Epithelial cell of umbilical artery (primary cell): ENCODE results near the gene NDUFB10. TPM values are rescaled to one million over a fixed set of nuclear protein-coding genes. Genes with fewer than 3 reads are reported as not detected.

Source experiments
- total RNA-seq: library from RNA; depleted of rRNA; stranded (reverse); fragments of >200 nt; gene quantifications from 2 replicates; pipeline ENCODE4 v1.2.3, GENCODE V29; 2014

Gene NDUFB10
- 143 and 149 TPM in 2 replicates for total RNA-seq

DNA sequence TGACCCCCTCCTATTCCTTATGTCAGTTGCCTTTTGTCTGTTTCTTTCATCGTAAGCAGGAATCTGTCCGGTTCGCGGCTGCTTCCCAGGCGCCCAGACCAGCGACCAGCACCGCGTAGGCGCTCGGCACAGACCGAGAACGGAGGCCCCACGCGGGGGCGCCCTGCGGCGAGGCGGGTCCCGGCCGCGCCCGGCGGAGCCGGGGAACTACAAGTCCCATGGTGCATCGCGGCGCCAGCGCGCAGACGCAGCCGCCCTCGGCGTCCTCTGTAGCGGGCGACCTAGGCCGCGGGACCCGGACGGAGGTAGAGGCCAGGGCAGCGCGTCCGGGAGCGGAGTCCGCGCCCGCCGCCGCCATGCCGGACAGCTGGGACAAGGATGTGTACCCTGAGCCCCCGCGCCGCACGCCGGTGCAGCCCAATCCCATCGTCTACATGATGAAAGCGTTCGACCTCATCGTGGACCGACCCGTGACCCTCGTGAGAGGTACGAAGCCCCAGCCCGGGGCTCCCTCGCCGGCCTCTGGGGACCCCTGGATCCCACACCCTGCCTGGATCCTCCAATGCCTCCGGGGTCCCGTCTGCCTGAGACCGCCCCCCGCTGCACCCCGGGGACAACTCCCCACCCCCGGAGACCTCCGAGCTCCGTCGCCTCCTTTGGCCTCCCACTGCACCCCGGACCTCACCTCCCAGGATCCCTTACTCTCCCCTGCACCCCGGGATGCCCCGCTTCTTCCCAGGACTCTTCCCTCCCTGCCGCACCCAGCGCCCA lies at the start of gene NDUFB10:
Gene NDUFB10, plus strand, starts transcription at position 270 of the 771 bp plus-strand sequence. Its CDS starts 87 bp downstream, at position 357.

DNA sequence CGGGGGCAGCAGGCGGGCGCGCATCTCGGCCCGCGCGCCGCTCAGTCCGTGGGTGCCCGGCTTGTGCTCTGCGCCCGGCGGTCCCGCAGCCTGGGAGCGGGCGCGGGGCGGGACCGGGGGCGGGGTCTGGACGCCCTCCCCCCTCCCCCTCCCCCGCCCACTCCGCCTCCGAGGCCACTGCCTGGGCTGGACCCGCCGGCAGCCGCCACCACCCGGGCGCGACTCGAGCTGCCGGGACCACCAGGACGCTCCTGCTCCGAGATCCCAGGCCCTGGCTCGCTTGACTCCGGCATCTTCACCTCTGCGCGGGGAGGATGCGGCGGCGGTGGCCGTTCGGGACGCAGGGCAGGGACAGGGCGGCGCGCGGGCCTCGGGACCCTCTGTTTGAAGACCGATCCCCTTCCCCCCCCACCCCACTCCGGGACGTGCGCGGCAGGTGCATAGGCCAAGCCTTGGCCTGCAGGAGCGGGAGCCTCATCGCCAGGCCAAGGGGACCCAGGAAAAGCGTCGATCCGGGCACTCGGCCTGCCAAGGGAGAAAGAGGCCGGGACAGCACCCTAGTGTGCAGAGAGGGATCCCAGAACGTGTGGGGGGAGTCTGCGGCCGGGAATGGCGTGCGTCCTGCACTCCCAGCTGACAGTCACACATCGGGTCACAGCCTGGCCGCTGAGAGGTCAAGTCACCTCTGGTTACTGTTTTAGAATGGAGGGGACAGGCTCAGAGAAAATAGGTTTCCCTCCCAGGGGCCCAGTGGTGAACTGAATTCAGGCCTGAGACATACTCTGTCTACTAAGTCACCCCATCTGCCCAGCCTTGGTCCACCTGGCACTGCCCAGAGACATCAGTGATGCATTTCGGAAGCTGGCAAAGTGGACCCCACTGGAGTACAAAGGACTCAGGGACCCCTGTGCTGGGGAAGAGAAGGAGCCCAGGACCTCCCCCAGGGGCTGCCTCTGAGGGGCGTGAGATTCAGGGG lies 40.7 kb upstream of the NDUFB10 start, which contains the start of gene HS3ST6:
Gene HS3ST6, minus strand, starts transcription at position 65 of the 976 bp plus-strand sequence. CDS start 92 bp downstream, outside the sequence.

GRCh38 chr16:1942810-1943726 lies 16.3 kb upstream of the NDUFB10 start, which contains the start of gene MSRB1:
TSS of gene MSRB1 (minus strand) at chr16:1943199. CDS start at chr16:1943156, 43 bp downstream.

DNA sequence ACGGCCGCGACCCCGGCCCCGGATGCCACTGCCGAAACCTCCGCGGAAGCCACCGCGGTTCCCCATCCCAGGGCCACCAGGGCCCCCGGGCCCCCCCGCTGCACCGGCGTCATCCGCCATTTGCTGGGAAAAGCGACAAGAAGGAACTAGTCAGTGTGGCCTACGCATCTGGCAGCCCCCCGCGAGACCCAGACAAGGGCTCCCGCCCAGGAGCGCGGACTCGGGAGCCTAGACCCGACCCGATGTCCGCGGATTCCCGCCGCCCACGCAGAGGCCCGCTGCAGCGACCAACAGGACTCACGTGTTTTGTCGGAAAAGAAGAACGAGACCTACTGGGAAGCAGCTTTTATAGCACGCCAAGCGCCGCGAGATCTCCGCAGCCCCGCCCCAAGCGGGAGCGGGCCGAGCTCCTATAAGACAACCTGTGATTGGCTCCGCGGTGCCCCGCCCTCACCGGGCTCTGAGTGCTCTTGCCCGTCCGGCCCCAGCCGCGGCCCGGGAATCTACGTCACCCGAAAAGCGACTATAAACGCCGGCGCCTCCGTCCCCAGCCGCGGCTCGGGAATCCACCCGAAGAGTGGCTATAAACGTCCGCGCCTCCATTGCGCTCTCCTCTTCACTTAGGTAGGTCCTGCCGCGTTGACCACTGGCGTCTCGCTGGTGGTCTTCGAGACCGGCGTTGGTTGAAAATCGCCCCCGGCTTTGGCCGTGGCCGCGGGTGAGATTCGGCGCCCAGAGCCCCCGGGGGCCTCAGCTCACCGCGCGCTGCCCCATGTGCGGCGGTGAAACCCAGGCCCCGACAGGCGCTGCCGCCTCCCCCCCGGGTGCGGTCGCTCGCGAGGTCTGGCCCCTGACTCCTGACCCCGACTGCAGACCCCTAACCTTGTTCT lies 5.4 kb downstream of the NDUFB10 start, which contains the start of gene RPS2:
Gene RPS2, minus strand, starts transcription at position 321 of the 890 bp plus-strand sequence. Its CDS starts 201 bp downstream, at position 120.

DNA sequence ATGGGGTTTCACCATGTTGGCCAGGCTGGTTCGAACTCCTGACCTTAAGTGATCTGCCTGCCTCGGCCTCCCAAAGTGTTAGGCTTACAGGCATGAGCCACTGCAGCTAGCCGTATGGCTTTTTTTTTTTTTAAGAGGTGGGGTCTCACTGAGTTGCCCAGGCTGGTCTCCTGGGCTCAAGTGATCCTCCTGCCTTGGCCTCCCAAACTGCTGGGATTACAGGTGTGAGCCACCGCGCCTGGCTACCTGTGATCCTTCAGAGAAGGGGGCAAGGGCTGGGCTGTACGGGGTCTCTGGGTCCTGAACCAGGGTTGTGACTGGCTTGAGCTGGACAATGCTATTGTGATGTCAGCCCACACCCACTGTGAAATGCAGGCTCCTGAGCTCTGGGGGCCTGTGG lies 7.1 kb downstream of the NDUFB10 start, which contains the start of gene RNF151:
Gene RNF151, plus strand, starts transcription at position 397 of the 400 bp plus-strand sequence. CDS start 26 bp downstream, outside the sequence.

GRCh38 chr16:1971796-1972489 lies 12.6 kb downstream of the NDUFB10 start, which contains the start of gene TBL3:
TSS of gene TBL3 (plus strand) at chr16:1972053. CDS start at chr16:1972165, 112 bp downstream.

DNA sequence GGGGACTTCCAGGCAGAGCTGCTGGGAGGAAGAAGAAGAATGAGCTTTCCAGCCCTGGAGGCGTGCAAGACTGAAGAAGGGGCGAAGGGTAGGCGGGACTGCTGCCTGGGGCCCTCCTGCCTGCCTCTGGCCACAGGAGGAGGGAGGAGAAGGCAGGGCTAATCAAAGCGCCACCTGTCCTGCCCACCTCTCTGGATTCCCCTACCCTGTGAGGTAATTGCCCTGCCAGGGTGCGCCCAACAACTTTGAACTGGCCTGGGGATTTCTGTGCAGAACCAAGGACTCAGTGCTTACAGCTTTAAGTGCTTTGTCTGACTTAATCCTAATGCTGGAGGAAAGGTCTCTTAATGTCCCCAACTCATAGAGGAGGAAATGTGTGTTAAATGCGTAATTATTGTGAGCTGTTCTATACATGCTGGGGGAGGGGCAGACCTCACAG lies 22.1 kb downstream of the NDUFB10 start, which contains the start of gene NOXO1:
Gene NOXO1, minus strand, starts transcription at position 72 of the 439 bp plus-strand sequence. CDS start 290 bp downstream, outside the sequence.

GRCh38 chr16:1983544-1984346 lies 24.4 kb downstream of the NDUFB10 start, which contains the start of gene GFER:
TSS of gene GFER (plus strand) at chr16:1984193. CDS start at chr16:1984219, 26 bp downstream.

DNA sequence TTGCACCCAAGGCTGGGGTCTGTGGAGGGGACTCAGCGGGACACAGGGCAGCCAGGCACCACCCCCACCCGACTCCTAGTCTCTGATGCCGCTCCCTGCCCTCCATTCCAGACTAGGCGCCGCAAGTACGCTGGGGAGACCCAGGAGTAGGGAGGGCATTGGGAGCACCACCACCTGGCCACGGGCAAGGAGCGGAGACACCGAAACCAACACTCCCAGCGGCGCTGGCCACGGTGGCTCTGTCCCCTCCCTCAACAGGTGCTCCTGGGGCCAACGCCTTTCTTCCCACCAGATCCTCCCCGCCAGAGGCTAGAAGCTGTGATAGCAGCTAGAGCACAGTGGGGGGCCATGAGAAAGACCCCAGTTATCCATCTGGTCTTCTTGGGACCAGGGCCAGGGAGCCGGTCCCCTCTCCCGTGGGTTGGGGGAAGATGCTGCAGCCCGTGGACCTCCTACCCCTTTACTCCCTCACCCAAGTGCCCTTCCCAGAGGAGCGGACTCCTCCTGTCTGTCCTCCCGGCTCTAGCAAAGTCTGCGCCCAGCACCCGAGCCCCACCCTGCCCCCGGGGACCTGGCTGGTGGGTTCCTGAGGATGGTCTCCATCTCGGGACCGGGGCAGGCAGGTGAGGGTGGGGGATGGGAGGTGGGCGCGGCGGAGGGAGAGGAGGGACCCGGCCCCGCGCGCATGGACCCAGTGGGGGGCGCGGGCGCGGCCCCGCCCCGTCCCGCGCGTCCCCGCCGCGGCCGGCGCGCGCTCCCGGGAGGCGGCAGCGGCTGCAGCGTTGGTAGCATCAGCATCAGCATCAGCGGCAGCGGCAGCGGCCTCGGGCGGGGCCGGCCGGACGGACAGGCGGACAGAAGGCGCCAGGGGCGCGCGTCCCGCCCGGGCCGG lies 30.1 kb downstream of the NDUFB10 start, which contains the start of gene SYNGR3:
Gene SYNGR3, plus strand, starts transcription at position 762 of the 892 bp plus-strand sequence. CDS start 133 bp downstream, outside the sequence.

DNA sequence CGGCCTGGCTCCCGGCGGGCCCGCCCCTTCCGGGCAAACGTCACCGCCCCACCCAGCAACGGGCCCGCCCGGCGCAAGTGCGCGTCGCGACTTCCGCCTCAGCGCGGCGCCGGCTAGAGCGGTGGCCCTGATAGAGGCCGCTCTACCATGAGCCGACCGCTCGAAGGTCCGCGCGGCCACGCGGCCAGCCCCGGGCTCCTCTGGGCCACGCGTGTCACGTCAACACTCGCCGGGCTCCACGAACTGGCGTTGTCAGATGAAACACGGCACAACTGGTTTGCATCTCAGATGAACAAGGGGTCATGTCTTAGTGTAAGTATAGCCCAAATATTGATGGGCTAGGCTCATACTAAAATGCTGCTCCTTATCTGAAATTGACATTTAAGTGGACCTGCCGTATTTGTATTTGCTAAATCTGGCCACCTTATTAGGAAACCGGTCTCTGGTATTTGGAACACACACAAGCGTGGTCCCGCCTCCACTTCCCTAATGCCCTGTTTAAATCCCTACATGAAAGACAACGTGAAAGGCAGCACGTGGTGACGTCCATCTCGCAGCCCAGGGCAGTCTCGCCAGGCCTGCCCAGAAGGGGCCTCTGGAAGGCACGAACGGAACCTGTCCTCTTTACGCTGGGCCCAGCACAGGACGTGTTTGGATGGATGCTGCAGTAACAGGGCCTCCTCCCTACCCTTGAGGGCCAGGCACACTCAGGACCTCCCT lies 50.6 kb downstream of the NDUFB10 start, which contains the start of gene ZNF598:
Gene ZNF598, minus strand, starts transcription at position 31 of the 720 bp plus-strand sequence.

Other genes starting within 250 kb of the NDUFB10 start
- gene NME3, start 188.0 kb upstream of the NDUFB10 start, total RNA-seq = 80.9 and 93.5 TPM in 2 replicates
- gene EME2, start 186.7 kb upstream of the NDUFB10 start, total RNA-seq = 5.5 and 8.2 TPM in 2 replicates
- gene MRPS34, start 186.4 kb upstream of the NDUFB10 start, total RNA-seq = 88.3 and 95.2 TPM in 2 replicates
- gene SPSB3, start 177.0 kb upstream of the NDUFB10 start, total RNA-seq = 40.6 and 43.5 TPM in 2 replicates
- gene NUBP2, start 176.6 kb upstream of the NDUFB10 start, total RNA-seq = 111 and 136 TPM in 2 replicates
- gene IGFALS, start 165.8 kb upstream of the NDUFB10 start, total RNA-seq = not detected in 2 replicates
- gene HAGH, start 132.7 kb upstream of the NDUFB10 start, total RNA-seq = 78.4 and 81.5 TPM in 2 replicates
- 126 and 137 TPM in 2 replicates for gene FAHD1, start 132.3 kb upstream of the NDUFB10 start, total RNA-seq
- gene MEIOB, start 87.4 kb upstream of the NDUFB10 start, total RNA-seq = under 0.01 and 0.30 TPM in 2 replicates
- not detected in 2 replicates for gene HS3ST6, start 41.1 kb upstream of the NDUFB10 start, total RNA-seq
- gene MSRB1, start 16.3 kb upstream of the NDUFB10 start, total RNA-seq = 6.5 and 8.1 TPM in 2 replicates
- gene RPL3L, start 4.8 kb upstream of the NDUFB10 start, total RNA-seq = not detected in 2 replicates
- 1,321 and 2,704 TPM in 2 replicates for gene RPS2, start 5.3 kb downstream of the NDUFB10 start, total RNA-seq
- not detected in 2 replicates for gene RNF151, start 7.3 kb downstream of the NDUFB10 start, total RNA-seq
- gene TBL3, start 12.5 kb downstream of the NDUFB10 start, total RNA-seq = 56.5 and 105 TPM in 2 replicates
- gene NOXO1, start 21.9 kb downstream of the NDUFB10 start, total RNA-seq = not detected in 2 replicates
- 18.7 and 20.1 TPM in 2 replicates for gene GFER, start 24.7 kb downstream of the NDUFB10 start, total RNA-seq
- gene SYNGR3, start 30.4 kb downstream of the NDUFB10 start, total RNA-seq = 4.3 and 4.9 TPM in 2 replicates
- 18.1 and 18.2 TPM in 2 replicates for gene ZNF598, start 50.3 kb downstream of the NDUFB10 start, total RNA-seq
- gene NPW, start 60.2 kb downstream of the NDUFB10 start, total RNA-seq = 2.0 TPM in 1 of 2 replicates, not detected in the other
- gene NHERF2, start 67.4 kb downstream of the NDUFB10 start, total RNA-seq = 21.8 and 46.0 TPM in 2 replicates
- gene NTHL1, start 88.3 kb downstream of the NDUFB10 start, total RNA-seq = 72.1 and 79.2 TPM in 2 replicates
- gene TSC2, start 88.4 kb downstream of the NDUFB10 start, total RNA-seq = 32.8 and 36.2 TPM in 2 replicates
- 40.4 and 45.8 TPM in 2 replicates for gene PKD1, start 176.4 kb downstream of the NDUFB10 start, total RNA-seq
- 1.6 and 1.8 TPM in 2 replicates for gene RAB26, start 189.1 kb downstream of the NDUFB10 start, total RNA-seq
- gene TRAF7, start 196.2 kb downstream of the NDUFB10 start, total RNA-seq = 79.5 and 81.9 TPM in 2 replicates
- 0.32 TPM in 1 of 2 replicates, not detected in the other for gene CASKIN1, start 237.1 kb downstream of the NDUFB10 start, total RNA-seq
- 14.0 and 18.5 TPM in 2 replicates for gene MLST8, start 245.9 kb downstream of the NDUFB10 start, total RNA-seq